Keratinocyte (primary cell): ENCODE measurements around the gene IFT74.

Experiments used
- CTCF ChIP-seq, 3 experiments: IDR thresholded peaks in 1 of 3; conservative IDR thresholded peaks in 1 of 3; optimal IDR thresholded peaks in 1 of 3; 2 replicates in 2 of 3; 3 replicates in 1 of 3; pipeline versions ENCODE3 to v1.5.1; 2011; ENCODE audit warnings: low read length in 3 of 3, mild to moderate bottlenecking in 3 of 3, moderate library complexity in 2 of 3, control low read depth in 1 of 3, inconsistent platforms in 1 of 3; ENCODE audit not compliant: insufficient read depth in 2 of 3; ENCODE audit errors: extremely low read depth in 1 of 3
- EZH2 ChIP-seq: IDR thresholded peaks from one replicate; pipeline ENCODE4 v1.6.1; 2012; ENCODE audit warnings: inconsistent platforms, mild to moderate bottlenecking, low read length, moderate library complexity

- TF ChIP-seq EZH2: no peak
- no peak for TF ChIP-seq CTCF (optimal IDR thresholded peaks at IDR 0.05 in 1 of 3, IDR thresholded peaks at IDR 0.05 in 1 of 3, conservative IDR thresholded peaks at IDR 0.05 in 1 of 3; ENCODE audit: extremely low read depth in 1 of 3, insufficient read depth in 2 of 3, low read length in 3 of 3)
These were observed 109.1 kb downstream of the IFT74 start for GRCh38 chr9:27065288-27065687.
